ENCODE results near the gene ANKS6.

The ANKS6 gene

DNA sequence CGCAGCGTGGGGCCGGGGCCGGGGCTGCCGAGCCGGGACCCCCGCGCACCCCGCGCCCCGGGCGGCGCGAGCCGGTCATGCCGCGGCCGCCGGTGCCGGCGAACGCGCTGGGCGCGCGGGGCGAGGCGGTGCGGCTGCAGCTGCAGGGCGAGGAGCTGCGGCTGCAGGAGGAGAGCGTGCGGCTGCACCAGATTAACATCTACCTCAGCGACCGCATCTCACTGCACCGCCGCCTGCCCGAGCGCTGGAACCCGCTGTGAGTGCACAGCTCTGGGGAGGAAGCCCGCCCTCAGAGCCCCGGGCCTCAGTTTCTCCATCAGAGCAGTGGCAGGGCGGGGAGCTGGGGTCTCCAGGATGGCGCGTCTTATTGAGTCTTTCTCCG is 11.4 kb upstream of the ANKS6 start:
- TF ChIP-seq SPI1 (IDR thresholded peaks at IDR 0.05; ENCODE audit: low read depth, low read length) (no peak), PAX5 (IDR thresholded peaks at IDR 0.05; ENCODE audit: insufficient read depth, low read length, severe bottlenecking) (no peak), TAF1 (IDR thresholded peaks at IDR 0.05; ENCODE audit: low read depth, low read length) (no peak), POU2F2 (IDR thresholded peaks at IDR 0.05; ENCODE audit: low read depth, low read length) (no peak), POLR2AphosphoS5 (IDR thresholded peaks at IDR 0.05; ENCODE audit: low read depth, low read length) (no peak)
- FAIRE-seq, result peak; percentile 82

DNA sequence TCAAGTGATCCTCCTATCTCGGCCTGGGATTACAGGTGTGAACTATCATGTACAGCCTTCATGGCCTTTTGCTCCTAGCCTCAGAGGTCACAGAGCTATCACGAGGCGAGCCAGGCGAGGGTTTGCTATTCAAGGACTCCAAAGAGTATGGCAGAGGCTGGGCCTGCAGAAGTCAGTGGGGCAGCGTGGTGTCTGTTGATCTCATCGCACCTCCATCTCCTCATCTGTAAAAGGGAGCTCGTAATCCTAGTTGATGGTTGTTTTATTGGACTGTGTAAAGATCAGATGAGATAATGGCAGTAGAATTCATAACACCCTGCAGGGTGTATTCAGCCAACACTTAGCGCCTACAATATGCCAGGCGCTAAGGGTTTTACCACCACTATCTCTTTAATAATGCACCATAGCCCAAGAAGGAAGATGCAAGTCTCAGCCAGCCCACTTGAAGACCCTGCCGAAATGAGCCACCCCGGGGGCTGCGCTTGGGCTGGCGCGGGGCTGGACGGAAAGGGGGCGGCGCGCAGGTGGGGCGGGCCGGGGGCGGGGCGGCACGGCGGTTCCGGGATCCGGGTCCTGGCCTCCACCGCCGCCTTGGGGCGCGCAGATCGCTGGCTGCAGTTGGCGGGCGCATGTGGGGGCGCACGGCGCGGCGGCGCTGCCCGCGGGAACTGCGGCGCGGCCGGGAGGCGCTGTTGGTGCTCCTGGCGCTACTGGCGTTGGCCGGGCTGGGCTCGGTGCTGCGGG is 10.9 kb upstream of the ANKS6 start, which contains the start of gene GALNT12:
GALNT12 (plus strand) TSS at position 601 of the 744 bp plus-strand sequence; CDS start at position 630, 29 bp downstream.
- peak; percentile 72 for DNase-seq (ENCODE audit: insufficient read length, low spot score)
- FAIRE-seq, result peak; percentile 41
- TF ChIP-seq POLR2A (IDR thresholded peaks at IDR 0.05; ENCODE audit: low read depth, low read length), result 0 out of 2 replicates have a peak, but pooled peaks have one; percentile 47
- TF ChIP-seq TAF1 (IDR thresholded peaks at IDR 0.05; ENCODE audit: low read depth, low read length), result no peak
- TF ChIP-seq POLR2AphosphoS5 (IDR thresholded peaks at IDR 0.05; ENCODE audit: low read depth, low read length), result 0 out of 2 replicates have a peak, but pooled peaks have one; percentile 40
- no peak for TF ChIP-seq POU2F2 (IDR thresholded peaks at IDR 0.05; ENCODE audit: low read depth, low read length)
- TF ChIP-seq PAX5 (IDR thresholded peaks at IDR 0.05; ENCODE audit: insufficient read depth, low read length, severe bottlenecking), result no peak
- no peak for TF ChIP-seq SPI1 (IDR thresholded peaks at IDR 0.05; ENCODE audit: low read depth, low read length)

More for the DNA sequence above, 11.4 kb upstream of the ANKS6 start:
- DNase-seq (ENCODE audit: insufficient read length, low spot score), result peak; percentile 39

DNA sequence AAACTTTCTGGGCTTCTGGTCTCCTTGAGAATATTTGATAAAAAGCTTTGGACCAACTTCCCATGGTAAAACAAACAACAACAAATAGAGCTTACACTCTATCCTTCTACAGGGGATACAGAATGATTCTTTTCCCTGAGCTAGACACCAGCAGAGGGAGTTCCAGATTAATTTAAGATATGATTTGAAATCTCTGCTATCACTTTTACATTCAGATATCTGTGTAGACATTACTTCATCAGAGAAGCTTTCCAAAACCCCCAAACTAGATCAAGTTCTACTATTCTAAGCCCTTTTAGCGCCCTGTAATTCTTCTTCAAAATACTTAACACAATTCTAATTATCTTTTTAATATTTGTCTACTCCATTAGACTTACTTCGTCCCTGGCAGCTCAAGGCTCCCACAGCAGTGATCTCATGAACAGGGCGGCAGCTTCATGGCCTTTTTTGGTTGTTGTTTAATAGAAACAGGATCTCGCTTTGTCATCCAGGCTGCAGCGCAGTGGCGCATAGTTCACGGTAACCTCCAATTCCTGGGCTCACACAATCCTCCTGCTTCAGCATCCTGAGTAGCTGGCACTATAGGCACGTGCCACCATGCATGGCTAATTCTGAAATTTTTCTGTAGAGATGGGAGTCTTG is 10.2 kb upstream of the ANKS6 start:
- FAIRE-seq, result no peak
- TF ChIP-seq SPI1 (IDR thresholded peaks at IDR 0.05; ENCODE audit: low read depth, low read length) (no peak), POLR2A (IDR thresholded peaks at IDR 0.05; ENCODE audit: low read depth, low read length) (no peak), POU2F2 (IDR thresholded peaks at IDR 0.05; ENCODE audit: low read depth, low read length) (no peak), PAX5 (IDR thresholded peaks at IDR 0.05; ENCODE audit: insufficient read depth, low read length, severe bottlenecking) (no peak), TAF1 (IDR thresholded peaks at IDR 0.05; ENCODE audit: low read depth, low read length) (no peak), POLR2AphosphoS5 (IDR thresholded peaks at IDR 0.05; ENCODE audit: low read depth, low read length) (no peak)
- no peak for DNase-seq (ENCODE audit: insufficient read length, low spot score)

DNA sequence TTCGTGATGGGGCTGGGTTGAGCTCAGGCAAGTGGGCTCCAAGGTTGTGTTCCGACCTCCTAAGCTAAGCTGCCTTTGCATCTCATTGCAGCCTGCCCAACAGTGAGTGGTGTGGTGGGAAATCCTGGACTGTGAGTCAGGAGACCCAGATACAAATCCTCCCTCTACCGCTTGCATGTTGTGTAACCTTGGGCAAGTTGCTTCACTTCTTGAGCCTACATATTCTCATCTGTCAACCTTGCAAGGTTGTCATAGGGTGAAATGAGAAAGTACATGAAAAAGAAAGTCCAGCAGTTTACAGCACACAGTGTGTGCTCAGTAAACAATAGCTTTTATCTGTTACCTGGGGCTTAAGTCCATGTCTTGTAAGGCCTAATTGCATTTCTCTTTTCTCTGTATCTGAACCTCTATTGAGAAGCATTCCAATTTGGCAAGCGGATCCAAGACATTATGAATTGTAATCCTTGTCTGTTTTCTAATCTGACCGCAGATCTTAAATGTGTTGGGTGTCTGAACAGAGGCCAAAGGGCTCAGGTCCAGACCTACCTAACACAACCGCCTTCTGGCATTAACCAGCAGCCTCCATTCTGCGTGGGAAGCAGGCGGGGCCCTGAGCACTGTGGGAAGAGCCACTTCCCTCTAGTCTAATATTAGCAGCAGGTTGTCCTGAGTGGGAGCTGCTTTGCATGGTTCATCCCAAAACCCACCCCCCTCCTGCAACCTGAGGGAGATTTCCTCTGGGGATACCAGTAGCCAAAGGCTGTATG is 9.3 kb upstream of the ANKS6 start:
- DNase-seq (ENCODE audit: insufficient read length, low spot score) (no peak), FAIRE-seq (no peak)
- TF ChIP-seq POLR2A (IDR thresholded peaks at IDR 0.05; ENCODE audit: low read depth, low read length), result no peak
- no peak for TF ChIP-seq PAX5 (IDR thresholded peaks at IDR 0.05; ENCODE audit: insufficient read depth, low read length, severe bottlenecking)
- TF ChIP-seq POLR2AphosphoS5 (IDR thresholded peaks at IDR 0.05; ENCODE audit: low read depth, low read length), result no peak
- no peak for TF ChIP-seq POU2F2 (IDR thresholded peaks at IDR 0.05; ENCODE audit: low read depth, low read length)
- no peak for TF ChIP-seq TAF1 (IDR thresholded peaks at IDR 0.05; ENCODE audit: low read depth, low read length)
- TF ChIP-seq SPI1 (IDR thresholded peaks at IDR 0.05; ENCODE audit: low read depth, low read length), result no peak

DNA sequence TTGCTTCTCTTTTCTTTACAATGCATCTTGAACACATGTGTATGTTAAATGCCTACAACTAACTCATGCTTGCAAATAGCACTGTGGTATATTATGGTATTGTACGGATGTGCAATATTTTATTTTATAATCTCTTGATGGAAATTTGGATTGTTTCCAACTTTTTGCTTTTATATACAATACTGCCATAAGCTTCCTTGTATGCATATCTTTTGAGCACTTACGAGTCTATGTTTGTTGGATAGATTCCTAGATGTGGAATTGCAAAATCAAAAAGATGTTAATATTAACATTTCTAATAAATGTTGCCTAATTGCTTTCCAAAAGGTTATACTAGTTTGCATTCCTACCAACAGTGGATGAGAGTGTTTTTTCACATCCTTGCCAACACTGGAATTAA is 7.7 kb upstream of the ANKS6 start:
- no peak for FAIRE-seq
- TF ChIP-seq POLR2AphosphoS5 (IDR thresholded peaks at IDR 0.05; ENCODE audit: low read depth, low read length) (no peak), POU2F2 (IDR thresholded peaks at IDR 0.05; ENCODE audit: low read depth, low read length) (no peak), PAX5 (IDR thresholded peaks at IDR 0.05; ENCODE audit: insufficient read depth, low read length, severe bottlenecking) (no peak), SPI1 (IDR thresholded peaks at IDR 0.05; ENCODE audit: low read depth, low read length) (no peak), TAF1 (IDR thresholded peaks at IDR 0.05; ENCODE audit: low read depth, low read length) (no peak), POLR2A (IDR thresholded peaks at IDR 0.05; ENCODE audit: low read depth, low read length) (no peak)
- DNase-seq (ENCODE audit: insufficient read length, low spot score), result no peak

DNA sequence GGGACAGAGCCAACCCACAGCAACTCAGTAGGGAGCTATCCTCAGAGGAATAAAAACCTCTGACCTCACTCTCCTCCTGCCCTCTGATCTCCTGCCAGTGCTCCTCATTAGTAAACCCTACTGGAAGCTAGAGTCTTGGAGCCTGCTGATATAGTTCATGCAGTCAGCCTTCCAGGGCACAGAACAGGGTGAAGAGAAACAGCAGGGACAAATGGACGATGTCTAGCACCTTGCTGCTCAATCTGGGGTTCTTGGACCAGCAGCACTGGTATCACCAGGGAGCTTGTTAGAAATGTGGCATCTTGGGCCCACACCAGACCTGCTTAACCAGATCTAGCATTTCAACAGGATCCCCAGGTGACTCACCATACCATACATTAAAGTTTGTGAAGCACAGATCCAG is 5.6 kb upstream of the ANKS6 start:
- TF ChIP-seq POLR2A (IDR thresholded peaks at IDR 0.05; ENCODE audit: low read depth, low read length) (no peak), POLR2AphosphoS5 (IDR thresholded peaks at IDR 0.05; ENCODE audit: low read depth, low read length) (no peak), PAX5 (IDR thresholded peaks at IDR 0.05; ENCODE audit: insufficient read depth, low read length, severe bottlenecking) (no peak), TAF1 (IDR thresholded peaks at IDR 0.05; ENCODE audit: low read depth, low read length) (no peak), SPI1 (IDR thresholded peaks at IDR 0.05; ENCODE audit: low read depth, low read length) (no peak), POU2F2 (IDR thresholded peaks at IDR 0.05; ENCODE audit: low read depth, low read length) (no peak)
- FAIRE-seq, result no peak

DNA sequence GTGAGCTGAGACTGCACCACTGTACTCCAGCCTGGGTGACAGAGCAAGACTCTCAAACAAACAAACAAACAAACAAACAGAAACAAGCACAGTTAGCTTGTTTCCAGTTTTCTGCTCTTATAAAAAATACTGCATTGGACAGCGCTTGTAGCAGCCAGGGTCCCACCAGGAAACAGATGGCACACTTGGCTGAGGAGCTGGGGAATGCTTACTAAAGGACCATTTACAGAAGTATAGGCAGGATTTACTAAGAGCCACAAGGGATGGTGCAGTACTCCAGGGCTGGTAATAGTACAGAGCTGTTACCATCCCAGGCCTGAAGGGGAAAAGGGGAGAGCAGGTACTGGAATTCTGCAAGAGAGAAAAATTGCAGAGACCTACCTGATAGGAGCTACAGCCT is 5.2 kb upstream of the ANKS6 start:
- no peak for TF ChIP-seq TAF1 (IDR thresholded peaks at IDR 0.05; ENCODE audit: low read depth, low read length)
- TF ChIP-seq POLR2A (IDR thresholded peaks at IDR 0.05; ENCODE audit: low read depth, low read length), result no peak
- TF ChIP-seq POLR2AphosphoS5 (IDR thresholded peaks at IDR 0.05; ENCODE audit: low read depth, low read length), result no peak
- no peak for TF ChIP-seq PAX5 (IDR thresholded peaks at IDR 0.05; ENCODE audit: insufficient read depth, low read length, severe bottlenecking)
- TF ChIP-seq POU2F2 (IDR thresholded peaks at IDR 0.05; ENCODE audit: low read depth, low read length), result no peak
- TF ChIP-seq SPI1 (IDR thresholded peaks at IDR 0.05; ENCODE audit: low read depth, low read length), result no peak
- FAIRE-seq, result no peak
- DNase-seq (ENCODE audit: insufficient read length, low spot score), result no peak

More for the DNA sequence above, 5.6 kb upstream of the ANKS6 start:
- no peak for DNase-seq (ENCODE audit: insufficient read length, low spot score)

DNA sequence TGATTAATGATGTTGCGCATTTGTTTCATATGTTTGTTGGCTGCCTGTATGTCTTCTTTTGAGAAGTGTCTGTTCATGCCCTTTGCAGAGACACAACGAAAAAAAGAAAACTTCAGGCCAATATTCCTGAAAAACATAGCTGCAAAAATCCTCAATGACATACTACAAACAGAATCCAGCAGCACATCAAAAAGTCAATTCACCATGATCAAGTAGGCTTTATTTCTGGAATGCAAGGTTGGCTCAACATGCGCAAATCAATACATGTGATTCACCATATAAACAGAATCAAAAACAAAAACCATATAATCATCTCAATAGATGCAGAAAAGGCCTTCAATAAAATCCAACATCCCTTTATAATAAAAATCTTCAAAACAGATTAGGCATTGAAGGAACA is 1.9 kb upstream of the ANKS6 start:
- DNase-seq (ENCODE audit: insufficient read length, low spot score), result no peak
- FAIRE-seq, result no peak
- TF ChIP-seq PAX5 (IDR thresholded peaks at IDR 0.05; ENCODE audit: insufficient read depth, low read length, severe bottlenecking) (no peak), POU2F2 (IDR thresholded peaks at IDR 0.05; ENCODE audit: low read depth, low read length) (no peak), POLR2AphosphoS5 (IDR thresholded peaks at IDR 0.05; ENCODE audit: low read depth, low read length) (no peak), SPI1 (IDR thresholded peaks at IDR 0.05; ENCODE audit: low read depth, low read length) (no peak), POLR2A (IDR thresholded peaks at IDR 0.05; ENCODE audit: low read depth, low read length) (no peak), TAF1 (IDR thresholded peaks at IDR 0.05; ENCODE audit: low read depth, low read length) (no peak)
